Measurements from ENCODE around the gene YPEL3. TPM values are rescaled to one million over a fixed set of nuclear protein-coding genes. Genes with fewer than 3 reads are reported as not detected.

Gene YPEL3
- total RNA-seq, 1 donor from 2014 or later: 75.8 TPM

GRCh38 chr16:30088237-30088831 lies 7.7 kb downstream of the YPEL3 start:
- DNase-seq (no peak), ATAC-seq (ENCODE audit: low read depth) (no peak)
- H3K4me3 Mint-ChIP-seq: no peak overlapping the region
- no peaks in the 10 kb centered on the region for H3K27me3 Mint-ChIP-seq
- H3K4me1 Mint-ChIP-seq: peaks cover 27% of the 10 kb centered on the region
- no peaks in the 10 kb centered on the region for H3K9me3 Mint-ChIP-seq
- H3K27ac Mint-ChIP-seq: no peak overlapping the region
- intact Hi-C loops (cut with micrococcal nuclease): no loop called here
- no peak for TF ChIP-seq CTCF (IDR thresholded peaks at IDR 0.05)
- POLR2A ChIA-PET: interaction anchor here (1.0 to 8.7 kb wide), 3 partner anchors 9 to 97 kb away, joined by 3 to 335 read pairs (median 5); partner anchors contain the start of genes ALDOA and CORO1A
- CTCF ChIA-PET: no interaction called here
- H3K36me3 Mint-ChIP-seq (ENCODE audit: low read depth): peaks cover 30% of the 10 kb centered on the region

- Mint-ChIP-seq H3K27me3 (no peaks in the 10 kb centered on the region), H3K4me1 (peaks cover 17% of the 10 kb centered on the region), H3K9me3 (no peaks in the 10 kb centered on the region), H3K4me3 (no peak overlapping the region), H3K27ac (no peak overlapping the region), H3K36me3 (ENCODE audit: low read depth) (peaks cover 37% of the 10 kb centered on the region)
- ATAC-seq (ENCODE audit: low read depth) (no peak), DNase-seq (no peak)
- intact Hi-C loops (cut with micrococcal nuclease): no loop called here
- ChIA-PET POLR2A (interaction anchor here (0.7 to 1.6 kb wide), 4 partner anchors 11 to 99 kb away, joined by 3 to 7 read pairs (median 4); partner anchors contain the start of genes ALDOA and PPP4C), CTCF (no interaction called here)
- TF ChIP-seq CTCF (IDR thresholded peaks at IDR 0.05): no peak
Observed at GRCh38 chr16:30087181-30087898, 8.7 kb downstream of the YPEL3 start.

DNA sequence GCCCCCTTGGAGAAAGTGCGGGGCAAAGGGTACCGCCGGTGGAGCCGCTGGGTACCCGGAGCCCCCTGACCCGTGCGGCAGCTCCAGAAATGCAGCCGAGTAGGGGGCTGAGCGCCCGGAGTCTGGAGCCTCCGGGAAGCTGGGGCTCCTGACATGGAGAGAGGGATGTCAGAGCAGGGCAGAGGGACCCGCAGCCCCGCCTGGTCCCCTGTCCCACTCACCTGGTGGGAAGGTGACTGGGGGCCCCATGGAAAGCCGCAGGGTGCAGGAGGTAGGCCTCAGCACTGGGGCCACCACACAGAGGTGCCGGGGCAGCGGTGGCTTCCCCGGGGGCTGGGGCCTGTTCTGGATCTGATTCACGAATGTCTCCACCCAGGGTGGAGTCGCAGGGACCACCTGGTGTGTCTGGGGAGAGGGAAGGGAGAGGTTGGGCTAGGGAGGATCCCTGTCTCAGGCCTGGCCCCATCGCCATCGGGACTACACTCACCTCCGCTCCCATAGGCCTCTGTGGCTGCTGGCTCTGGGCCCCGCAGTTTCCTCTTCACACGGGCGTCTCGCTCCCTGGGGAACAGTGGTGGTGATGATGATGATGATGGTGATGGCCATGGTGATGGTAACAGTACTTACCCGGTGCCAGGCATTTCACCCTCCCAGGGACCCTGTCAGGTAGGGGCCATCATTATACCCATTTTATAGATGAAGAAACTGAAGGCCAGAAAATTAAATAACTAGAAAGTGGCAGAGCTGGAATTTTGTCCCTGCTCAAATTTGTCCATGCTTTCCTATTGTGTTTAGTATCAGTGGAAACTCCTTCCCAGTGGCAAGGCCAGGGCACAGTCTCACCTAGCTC lies 9.5 kb downstream of the YPEL3 start:
- no peak overlapping the region for H3K4me3 Mint-ChIP-seq
- H3K9me3 Mint-ChIP-seq: no peaks in the 10 kb centered on the region
- no peak for ATAC-seq (ENCODE audit: low read depth)
- intact Hi-C loops (cut with micrococcal nuclease): no loop called here
- no peak overlapping the region for H3K27ac Mint-ChIP-seq
- ChIA-PET CTCF (no interaction called here), POLR2A (interaction anchor here (1.1 to 1.6 kb wide), 3 partner anchors 21 to 100 kb away, joined by 3 read pairs; partner anchors contain the start of genes ALDOA and CORO1A)
- no peak for DNase-seq
- peaks cover 42% of the 10 kb centered on the region for H3K36me3 Mint-ChIP-seq (ENCODE audit: low read depth)
- TF ChIP-seq CTCF (IDR thresholded peaks at IDR 0.05): no peak
- no peaks in the 10 kb centered on the region for H3K27me3 Mint-ChIP-seq
- peaks cover 11% of the 10 kb centered on the region for H3K4me1 Mint-ChIP-seq

GRCh38 chr16:30085820-30086219 lies 10.2 kb downstream of the YPEL3 start:
- Mint-ChIP-seq H3K27me3 (no peaks in the 10 kb centered on the region), H3K4me1 (peaks cover 11% of the 10 kb centered on the region), H3K9me3 (no peaks in the 10 kb centered on the region), H3K36me3 (ENCODE audit: low read depth) (peaks cover 49% of the 10 kb centered on the region), H3K27ac (no peak overlapping the region), H3K4me3 (no peak overlapping the region)
- ChIA-PET CTCF (no interaction called here), POLR2A (interaction anchor here (1.1 kb wide), 1 partner anchor 97 kb away, joined by 3 read pairs; the partner anchor contains the start of gene CORO1A)
- ATAC-seq (ENCODE audit: low read depth) (no peak), DNase-seq (no peak)
- intact Hi-C loops (cut with micrococcal nuclease): no loop called here
- no peak for TF ChIP-seq CTCF (IDR thresholded peaks at IDR 0.05)
